Ovary (tissue), 3 donors: ENCODE data around the gene PKP1.

Experiments used
- CTCF ChIP-seq, 3 donors: fragments of 450-650 bp in 2 of 3; fragments of 200-600 bp in 1 of 3; IDR thresholded peaks; one replicate each; pipeline versions ENCODE4 v1.5.1 to v1.8.0; 2016 to 2022; ENCODE audit warnings: antibody characterized with exemption in 3 of 3, mild to moderate bottlenecking in 1 of 3
- EP300 ChIP-seq: sonication (generic); formaldehyde crosslinking; IDR thresholded peaks from one replicate; pipeline ENCODE4 v1.6.1; 2017; ENCODE audit warnings: antibody characterized with exemption
- POLR2A ChIP-seq: fragments of 450-650 bp; IDR thresholded peaks from one replicate; pipeline ENCODE4 v1.6.1; 2017; ENCODE audit warnings: antibody characterized with exemption, mild to moderate bottlenecking, moderate library complexity
- donor health status: DM: no; HTN: no; CAD: no.

- no peak for TF ChIP-seq CTCF (IDR thresholded peaks at IDR 0.05)
- TF ChIP-seq POLR2A = no peak
- no peak for TF ChIP-seq EP300
Observed at GRCh38 chr1:201378804-201379203, 95.5 kb downstream of the PKP1 start.
